Nephron (organoid): ENCODE results near the gene GLT6D1.

Experiments used
- H3K27ac Mint-ChIP-seq, 3 experiments: 2 replicates each; pipeline ENCODE4 v1.8.0; 2020; ENCODE audit warnings: mixed read lengths in 3 of 3, mild to moderate bottlenecking in 2 of 3, moderate library complexity in 1 of 3
- H3K27me3 Mint-ChIP-seq: 2 replicates; pipeline ENCODE4 v1.8.0; 2021; ENCODE audit warnings: low read depth, mild to moderate bottlenecking, moderate library complexity, mixed read lengths
- H3K36me3 Mint-ChIP-seq: 2 replicates; pipeline ENCODE4 v1.8.0; 2020; ENCODE audit warnings: low read depth, mixed read lengths
- H3K4me1 Mint-ChIP-seq: 2 replicates; pipeline ENCODE4 v1.8.0; 2020; ENCODE audit warnings: mixed read lengths
- H3K4me3 Mint-ChIP-seq, 3 experiments: 2 replicates each; pipeline ENCODE4 v1.8.0; 2020; ENCODE audit warnings: mild to moderate bottlenecking in 3 of 3, mixed read lengths in 3 of 3, moderate library complexity in 2 of 3
- H3K9me3 Mint-ChIP-seq: 2 replicates; pipeline ENCODE4 v1.8.0; 2020; ENCODE audit warnings: mixed read lengths
- CTCF ChIP-seq, 3 experiments: fragments of 200-600 bp; sonication (generic); IDR thresholded peaks; one replicate each; pipeline ENCODE4 v1.5.0; 2021; ENCODE audit warnings: antibody characterized with exemption in 3 of 3; ENCODE audit not compliant: unreplicated experiment in 3 of 3

The GLT6D1 gene

GRCh38 chr9:135622415-135623020, 16.8 kb downstream of the GLT6D1 start:
- H3K9me3 Mint-ChIP-seq = peaks cover 11% of the 10 kb centered on the region
- no peak overlapping the region for H3K27ac Mint-ChIP-seq
- TF ChIP-seq CTCF (IDR thresholded peaks at IDR 0.05; ENCODE audit: unreplicated experiment in 3 of 3) = no peak
- no peaks in the 10 kb centered on the region for H3K4me1 Mint-ChIP-seq
- H3K36me3 Mint-ChIP-seq = no peaks in the 10 kb centered on the region
- peaks cover 9% of the 10 kb centered on the region for H3K27me3 Mint-ChIP-seq
- H3K4me3 Mint-ChIP-seq = no peak overlapping the region

DNA sequence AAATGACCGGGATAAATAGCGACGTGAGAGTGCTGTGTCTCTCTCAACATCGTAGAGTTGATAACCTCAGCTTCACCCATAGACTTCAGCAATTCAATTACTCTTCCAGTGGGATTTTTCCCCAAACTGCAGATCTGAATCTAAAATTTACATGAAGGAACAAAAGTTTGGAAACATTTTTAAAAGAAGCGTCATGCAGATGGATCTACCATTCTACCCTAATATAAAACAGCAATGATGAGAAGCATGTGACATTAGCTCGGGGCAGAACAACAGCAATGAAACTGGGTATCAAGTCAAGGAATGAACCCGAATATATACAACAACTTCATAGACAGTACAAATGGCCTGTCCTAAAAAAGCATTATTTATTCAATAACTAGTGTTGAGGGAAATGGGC, 18.8 kb downstream of the GLT6D1 start:
- no peak overlapping the region for H3K4me3 Mint-ChIP-seq
- no peaks in the 10 kb centered on the region for H3K4me1 Mint-ChIP-seq
- H3K36me3 Mint-ChIP-seq = no peaks in the 10 kb centered on the region
- no peak overlapping the region for H3K27ac Mint-ChIP-seq
- H3K9me3 Mint-ChIP-seq = no peaks in the 10 kb centered on the region
- H3K27me3 Mint-ChIP-seq = peaks cover 9% of the 10 kb centered on the region
- TF ChIP-seq CTCF (IDR thresholded peaks at IDR 0.05; ENCODE audit: unreplicated experiment in 3 of 3) = no peak

DNA sequence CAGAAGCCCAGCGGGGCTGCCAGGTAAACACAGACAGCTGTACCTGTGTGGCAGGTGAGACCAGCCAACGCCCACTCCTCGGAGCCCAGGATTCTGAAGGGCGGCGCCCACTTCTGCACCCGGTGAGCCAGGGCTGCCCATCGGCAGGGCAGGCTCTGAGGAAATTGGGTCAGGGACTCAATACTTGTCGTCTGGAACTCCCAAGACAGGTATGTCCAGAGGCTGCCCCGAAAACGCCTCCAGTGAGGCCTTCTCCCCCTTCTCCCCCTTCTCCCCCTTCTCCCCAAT, 19.8 kb downstream of the GLT6D1 start:
- Mint-ChIP-seq H3K4me1 (no peaks in the 10 kb centered on the region), H3K9me3 (no peaks in the 10 kb centered on the region)

DNA sequence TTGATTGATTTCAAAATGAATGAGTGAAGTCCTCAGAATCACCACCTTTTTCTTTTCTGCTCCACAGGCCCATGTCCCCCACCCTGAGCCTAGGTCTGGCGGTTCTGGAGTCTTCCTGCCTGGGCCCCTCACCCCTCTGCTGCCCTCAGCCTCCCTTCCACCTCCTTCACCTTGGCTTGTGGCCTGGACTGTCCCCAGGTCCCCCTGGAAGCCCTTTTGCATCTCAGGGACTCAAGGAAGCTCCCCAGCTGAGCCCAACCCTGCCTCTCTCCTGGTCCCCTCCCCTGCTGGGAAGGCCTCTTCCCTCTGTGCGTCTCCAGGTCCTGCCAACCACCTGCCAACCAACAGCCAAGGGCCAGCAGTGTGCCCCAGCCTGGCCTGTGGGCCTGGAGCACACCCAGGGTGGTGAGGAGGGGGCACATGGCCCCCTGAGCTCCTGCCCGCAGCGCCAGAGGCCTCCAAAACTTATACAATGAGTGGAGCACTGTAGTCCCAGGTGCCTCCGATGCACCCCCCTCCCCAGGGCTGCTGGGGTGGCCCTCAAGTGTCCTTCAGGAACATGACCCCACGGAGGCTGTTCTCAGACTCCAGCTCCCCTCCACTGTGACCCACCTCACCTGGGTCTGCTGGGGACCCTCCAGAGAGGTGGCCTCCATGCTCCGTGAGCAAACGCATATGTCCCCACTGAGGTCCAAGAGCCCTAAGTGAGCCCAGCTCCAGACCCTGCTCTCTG, 20.3 kb downstream of the GLT6D1 start:
- no peak for TF ChIP-seq CTCF (IDR thresholded peaks at IDR 0.05; ENCODE audit: unreplicated experiment in 3 of 3)
- no peaks in the 10 kb centered on the region for H3K36me3 Mint-ChIP-seq
- no peaks in the 10 kb centered on the region for H3K4me1 Mint-ChIP-seq
- H3K27me3 Mint-ChIP-seq = peaks cover 9% of the 10 kb centered on the region
- H3K27ac Mint-ChIP-seq = no peak overlapping the region
- H3K4me3 Mint-ChIP-seq = no peak overlapping the region
- no peaks in the 10 kb centered on the region for H3K9me3 Mint-ChIP-seq

More for the DNA sequence above, 19.8 kb downstream of the GLT6D1 start:
- Mint-ChIP-seq H3K27ac (no peak overlapping the region), H3K4me3 (no peak overlapping the region), H3K36me3 (no peaks in the 10 kb centered on the region), H3K27me3 (peaks cover 9% of the 10 kb centered on the region)
- no peak for TF ChIP-seq CTCF (IDR thresholded peaks at IDR 0.05; ENCODE audit: unreplicated experiment in 3 of 3)

GRCh38 chr9:135617991-135618411, 21.3 kb downstream of the GLT6D1 start:
- TF ChIP-seq CTCF (IDR thresholded peaks at IDR 0.05; ENCODE audit: unreplicated experiment in 3 of 3) = no peak
- Mint-ChIP-seq H3K36me3 (no peaks in the 10 kb centered on the region), H3K9me3 (no peaks in the 10 kb centered on the region), H3K4me3 (no peak overlapping the region), H3K27ac (no peak overlapping the region), H3K4me1 (no peaks in the 10 kb centered on the region), H3K27me3 (peaks cover 9% of the 10 kb centered on the region)

- H3K9me3 Mint-ChIP-seq = no peaks in the 10 kb centered on the region
- H3K4me3 Mint-ChIP-seq = no peak overlapping the region
- no peaks in the 10 kb centered on the region for H3K4me1 Mint-ChIP-seq
- no peak overlapping the region for H3K27ac Mint-ChIP-seq
- H3K27me3 Mint-ChIP-seq = peaks cover 6% of the 10 kb centered on the region
- H3K36me3 Mint-ChIP-seq = no peaks in the 10 kb centered on the region
- TF ChIP-seq CTCF (IDR thresholded peaks at IDR 0.05; ENCODE audit: unreplicated experiment in 3 of 3) = no peak
These were observed 21.8 kb downstream of the GLT6D1 start for GRCh38 chr9:135617538-135617900.
